Measurements from ENCODE around the gene RAD9A.

RAD9A gene

DNA sequence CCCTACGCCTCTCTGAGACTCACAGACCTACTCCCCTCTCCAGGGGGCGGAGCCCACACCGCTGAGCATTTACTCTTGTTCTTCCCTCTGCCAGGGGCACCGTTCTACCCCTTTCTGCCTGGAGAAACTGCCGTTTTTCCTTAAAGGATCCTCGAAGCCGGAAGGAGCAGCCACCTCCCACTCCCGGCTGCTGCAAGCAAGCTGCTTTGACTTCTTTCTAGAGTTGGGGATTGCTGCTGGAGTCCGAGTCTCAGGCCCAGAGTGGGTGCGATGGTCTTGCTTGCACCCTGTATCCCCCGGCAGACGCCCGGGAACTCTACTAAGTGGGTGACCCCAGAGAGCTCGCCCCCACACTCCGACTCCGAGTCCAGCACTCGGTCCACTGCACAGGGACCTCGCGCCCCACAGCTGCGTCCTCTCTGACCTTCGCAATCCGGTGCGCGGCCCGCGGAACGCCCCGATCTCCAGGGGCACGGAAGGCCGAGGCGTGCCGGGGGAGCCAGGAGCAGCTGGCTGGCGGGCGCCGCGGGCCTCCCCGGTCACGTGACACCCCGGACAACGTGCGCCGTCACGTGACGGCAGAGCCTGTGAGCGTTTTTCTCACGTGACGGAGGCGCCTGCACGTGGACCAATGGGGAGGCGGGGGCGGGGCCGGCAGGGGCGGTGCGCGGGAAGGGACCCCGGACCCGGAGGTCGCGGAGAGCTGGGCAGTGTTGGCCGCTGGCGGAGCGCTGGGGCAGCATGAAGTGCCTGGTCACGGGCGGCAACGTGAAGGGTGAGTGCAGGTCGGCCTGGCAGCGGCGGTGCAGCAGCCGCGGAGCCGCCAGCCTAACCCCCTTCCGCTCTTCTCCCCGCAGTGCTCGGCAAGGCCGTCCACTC is at the start of gene RAD9A:
RAD9A (plus strand) TSS at position 683 of the 879 bp plus-strand sequence; CDS start at position 742, 59 bp downstream.
- DNase-seq = peak; percentile 97 to 98
- TF ChIP-seq POLR2A (IDR thresholded peaks at IDR 0.05; ENCODE audit: low read length) = peak; percentile 70
- TF ChIP-seq GATA1 (IDR thresholded peaks at IDR 0.05; ENCODE audit: low read depth, low read length) = no peak

DNA sequence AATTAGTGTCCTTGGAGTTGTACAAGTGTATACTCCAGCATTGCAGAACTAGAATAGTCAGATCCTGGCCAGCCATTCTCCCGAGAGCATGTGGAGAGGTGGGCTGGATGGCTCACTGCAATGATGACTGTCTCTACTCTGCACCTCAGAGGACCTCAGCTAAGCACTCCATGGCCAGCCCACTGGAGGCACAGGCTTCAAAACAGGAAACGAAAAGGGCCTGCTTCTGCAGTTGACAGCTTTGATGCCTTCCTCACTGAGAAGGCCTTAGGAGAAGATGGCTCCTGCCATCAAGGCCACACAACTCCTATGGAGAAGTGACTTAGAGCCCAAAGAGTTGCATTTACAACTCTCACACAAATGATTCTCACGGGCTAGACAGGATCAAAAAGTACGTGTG is 47.5 kb upstream of the RAD9A start:
- DNase-seq = no peak
- TF ChIP-seq POLR2A (IDR thresholded peaks at IDR 0.05; ENCODE audit: low read length) (no peak), GATA1 (IDR thresholded peaks at IDR 0.05; ENCODE audit: low read depth, low read length) (no peak)

DNA sequence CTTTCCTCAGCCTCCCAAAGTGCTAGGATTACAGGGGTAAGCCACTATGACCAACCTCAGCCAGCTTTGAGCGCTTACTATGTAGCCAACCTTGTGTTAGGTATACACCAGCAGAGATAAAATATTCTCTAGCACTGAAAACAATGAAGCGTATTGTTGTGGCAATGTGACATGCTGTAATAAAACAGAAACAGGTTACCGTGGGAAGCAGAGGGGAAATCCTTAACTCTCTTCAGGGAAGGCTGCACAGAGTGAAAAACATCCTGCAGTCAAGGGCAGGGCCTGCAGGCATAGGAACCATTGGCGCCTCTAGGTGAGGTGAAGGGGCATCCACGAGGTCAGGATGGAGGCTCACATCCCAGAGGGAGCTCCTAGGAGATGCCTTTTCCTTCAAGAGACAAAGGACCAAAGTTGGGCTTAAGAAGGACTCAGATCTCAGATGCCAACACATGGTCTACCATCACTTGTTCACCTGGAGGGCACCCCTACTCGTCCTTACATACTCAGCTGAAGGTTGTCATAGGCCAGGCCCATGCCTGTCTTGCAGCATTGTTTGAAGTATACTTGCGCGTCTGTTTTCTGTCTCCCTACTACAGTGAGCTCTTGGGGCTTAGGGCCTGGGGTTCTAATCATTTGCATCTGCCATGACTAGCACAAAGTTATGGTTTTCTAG is 46.4 kb upstream of the RAD9A start:
- no peak for DNase-seq
- TF ChIP-seq GATA1 (IDR thresholded peaks at IDR 0.05; ENCODE audit: low read depth, low read length) = no peak

GRCh38 chr11:67345920-67346819 is 45.6 kb upstream of the RAD9A start:
- TF ChIP-seq GATA1 (IDR thresholded peaks at IDR 0.05; ENCODE audit: low read depth, low read length) (no peak), POLR2A (IDR thresholded peaks at IDR 0.05; ENCODE audit: low read length) (no peak)
- DNase-seq = peak; percentile 27 to 28

GRCh38 chr11:67347964-67348749 is 43.6 kb upstream of the RAD9A start:
- DNase-seq = peak; percentile 40 to 87
- TF ChIP-seq GATA1 (IDR thresholded peaks at IDR 0.05; ENCODE audit: low read depth, low read length) (no peak), POLR2A (IDR thresholded peaks at IDR 0.05; ENCODE audit: low read length) (no peak)

DNA sequence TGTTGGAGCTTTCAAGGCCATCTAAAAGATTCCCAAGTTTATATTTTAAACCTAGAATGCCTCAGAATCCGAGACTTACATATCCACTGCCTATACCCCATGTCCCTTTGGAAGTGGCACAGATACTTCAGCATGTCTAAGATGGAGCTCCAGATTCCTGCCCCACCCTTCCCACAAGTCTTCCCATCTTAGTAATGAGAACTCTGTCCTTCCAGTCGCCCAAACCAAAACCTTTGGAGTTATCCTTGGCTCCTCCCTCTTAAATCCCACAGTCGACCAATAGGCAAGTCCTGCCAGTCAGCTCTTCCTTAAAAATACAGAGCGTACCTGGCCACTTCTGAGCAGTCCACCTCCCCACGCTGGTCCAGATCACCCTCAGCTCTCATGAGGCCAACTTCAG is 42.8 kb upstream of the RAD9A start:
- no peak for TF ChIP-seq GATA1 (IDR thresholded peaks at IDR 0.05; ENCODE audit: low read depth, low read length)
- TF ChIP-seq POLR2A (IDR thresholded peaks at IDR 0.05; ENCODE audit: low read length) = no peak
- no peak for DNase-seq

DNA sequence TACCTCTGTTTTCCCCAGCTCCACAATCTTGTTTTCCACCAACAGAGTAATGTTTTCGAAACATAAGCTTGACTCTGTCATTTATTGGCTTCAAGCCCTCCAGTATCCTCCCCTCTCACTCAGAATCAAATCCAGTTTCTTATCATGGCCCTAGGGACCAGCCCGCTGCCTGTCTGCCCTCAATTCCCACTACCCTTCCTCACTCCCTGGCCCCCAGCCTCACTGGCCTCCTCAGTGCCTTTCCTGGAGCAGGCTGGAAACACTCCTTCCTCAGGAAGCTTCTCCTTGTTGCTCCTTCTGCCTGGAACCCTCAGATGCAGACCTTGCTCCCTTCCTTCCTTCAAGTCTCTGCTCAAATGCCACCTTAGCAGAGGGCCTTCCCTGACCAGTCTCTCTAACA is 42.3 kb upstream of the RAD9A start:
- TF ChIP-seq GATA1 (IDR thresholded peaks at IDR 0.05; ENCODE audit: low read depth, low read length) (no peak), POLR2A (IDR thresholded peaks at IDR 0.05; ENCODE audit: low read length) (no peak)
- no peak for DNase-seq

- TF ChIP-seq GATA1 (IDR thresholded peaks at IDR 0.05; ENCODE audit: low read depth, low read length) (no peak), POLR2A (IDR thresholded peaks at IDR 0.05; ENCODE audit: low read length) (no peak)
- DNase-seq = no peak
Measured at GRCh38 chr11:67349928-67350465, 41.8 kb upstream of the RAD9A start.

DNA sequence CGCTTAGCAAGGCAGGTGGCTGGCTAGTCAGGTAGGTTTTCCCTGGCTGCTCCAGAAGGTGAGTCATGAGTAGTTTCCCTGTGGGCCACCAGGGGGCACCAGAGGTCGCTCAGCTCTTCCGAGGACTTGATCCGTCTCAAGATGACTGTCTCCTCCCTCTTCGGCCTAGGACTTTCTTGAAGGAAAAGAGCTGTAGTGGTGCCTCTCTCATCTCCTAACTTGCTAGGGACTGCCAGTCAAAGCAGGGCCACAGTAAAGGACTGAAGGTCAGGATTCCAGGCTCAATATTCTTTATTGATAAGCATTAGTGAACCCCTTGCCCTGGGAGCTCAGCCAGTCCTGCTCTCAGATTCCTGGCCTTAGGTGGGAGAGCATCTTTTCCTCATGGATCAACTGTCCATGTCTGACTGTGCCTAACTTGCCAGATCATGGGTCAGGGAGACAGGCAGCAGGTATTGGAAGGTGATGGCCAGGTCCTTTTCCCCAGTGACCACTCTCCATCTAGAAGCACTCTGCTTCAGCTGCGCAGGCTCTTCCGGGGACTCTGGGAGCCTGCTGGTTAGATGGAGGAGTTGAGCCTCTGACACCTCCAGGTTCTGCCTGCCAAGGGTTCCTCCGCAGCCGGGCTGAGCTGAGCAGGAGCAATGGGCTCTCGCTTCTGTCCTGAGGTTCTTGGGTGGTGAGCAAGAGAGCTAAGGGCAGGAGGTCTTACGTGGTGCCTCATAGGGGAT is 40.3 kb upstream of the RAD9A start:
- TF ChIP-seq POLR2A (IDR thresholded peaks at IDR 0.05; ENCODE audit: low read length) (no peak), GATA1 (IDR thresholded peaks at IDR 0.05; ENCODE audit: low read depth, low read length) (no peak)
- peak; percentile 81 to 92 for DNase-seq

- DNase-seq = peak; percentile 61 to 78
- TF ChIP-seq POLR2A (IDR thresholded peaks at IDR 0.05; ENCODE audit: low read length) (no peak), GATA1 (IDR thresholded peaks at IDR 0.05; ENCODE audit: low read depth, low read length) (no peak)
Measured at GRCh38 chr11:67352546-67353316, 39.1 kb upstream of the RAD9A start.

- TF ChIP-seq GATA1 (IDR thresholded peaks at IDR 0.05; ENCODE audit: low read depth, low read length) (no peak), POLR2A (IDR thresholded peaks at IDR 0.05; ENCODE audit: low read length) (peak; percentile 87)
- DNase-seq = peak; percentile 93 to 96
Measured at GRCh38 chr11:67353317-67354074, 38.3 kb upstream of the RAD9A start, which contains the start of gene POLD4. Gene POLD4, minus strand, starts transcription at chr11:67353546. Its CDS starts 147 bp downstream, at chr11:67353399.

Data from erythroblast (primary cell).